ENCODE measurements around the gene ACIN1. TPM values are rescaled to one million over a fixed set of nuclear protein-coding genes. Genes with fewer than 3 reads are reported as not detected.

ACIN1 gene
- total RNA-seq, 2 donors from 2014 or later, result 314 to 367 TPM

- Histone ChIP-seq H3K9me3 (ENCODE audit: control insufficient read depth, low read length) (no peaks in the 10 kb centered on the region), H3K9ac (ENCODE audit: extremely low read depth, low read length, poor library complexity, severe bottlenecking) (no peak overlapping the region), H3K4me1 (ENCODE audit: control insufficient read depth, insufficient read depth, low read length) (peaks cover 12% of the 10 kb centered on the region), H3K36me3 (ENCODE audit: control insufficient read depth, insufficient read depth, low read length) (peaks cover 22% of the 10 kb centered on the region), H3K4me3 (ENCODE audit: low read length) (no peak overlapping the region), H3K27me3 (ENCODE audit: control insufficient read depth, insufficient read depth, low read length, poor library complexity, severe bottlenecking) (no peaks in the 10 kb centered on the region), H3K27ac (ENCODE audit: low read depth, low read length) (no peak overlapping the region)
- no peak for TF ChIP-seq CTCF (conservative IDR thresholded peaks at IDR 0.05)
- Mint-ChIP-seq H3K9me3 (no peaks in the 10 kb centered on the region), H3K4me1 (peaks cover 65% of the 10 kb centered on the region), H3K27me3 (ENCODE audit: insufficient read depth) (peaks cover 3% of the 10 kb centered on the region), H3K36me3 (ENCODE audit: low read depth) (peaks cover 22% of the 10 kb centered on the region), H3K27ac (no peak overlapping the region), H3K4me3 (no peak overlapping the region)
- WGBS, 2 experiments (ENCODE audit: insufficient coverage in 1 of 2, insufficient read length in 1 of 2), result 87 to 94% methylated on average over 7 to 10 of the region's 10 CpGs
- DNase-seq, result no peak
Measured at GRCh38 chr14:23101986-23102625, 7.2 kb upstream of the ACIN1 start.

- H3K4me1 Mint-ChIP-seq, result peaks cover 67% of the 10 kb centered on the region
- 61 to 93% methylated on average over 3 to 6 of the region's 6 CpGs for WGBS, 2 experiments (ENCODE audit: insufficient coverage in 1 of 2, insufficient read length in 1 of 2)
Measured at GRCh38 chr14:23101213-23101970, 6.5 kb upstream of the ACIN1 start.

More at GRCh38 chr14:23101213-23101970, 6.5 kb upstream of the ACIN1 start:
- Histone ChIP-seq H3K9ac (ENCODE audit: extremely low read depth, low read length, poor library complexity, severe bottlenecking) (no peak overlapping the region), H3K9me3 (ENCODE audit: control insufficient read depth, low read length) (no peaks in the 10 kb centered on the region), H3K36me3 (ENCODE audit: control insufficient read depth, insufficient read depth, low read length) (peaks cover 29% of the 10 kb centered on the region), H3K4me1 (ENCODE audit: control insufficient read depth, insufficient read depth, low read length) (peaks cover 15% of the 10 kb centered on the region), H3K4me3 (ENCODE audit: low read length) (no peak overlapping the region), H3K27ac (ENCODE audit: low read depth, low read length) (no peak overlapping the region), H3K27me3 (ENCODE audit: control insufficient read depth, insufficient read depth, low read length, poor library complexity, severe bottlenecking) (no peaks in the 10 kb centered on the region)
- Mint-ChIP-seq H3K4me3 (no peak overlapping the region), H3K9me3 (no peaks in the 10 kb centered on the region), H3K36me3 (ENCODE audit: low read depth) (peaks cover 27% of the 10 kb centered on the region), H3K27me3 (ENCODE audit: insufficient read depth) (peaks cover 3% of the 10 kb centered on the region), H3K27ac (peak overlapping the region; percentile 35)
- TF ChIP-seq CTCF (conservative IDR thresholded peaks at IDR 0.05), result no peak
- peak; percentile 78 for DNase-seq

Data from endodermal cell (in vitro differentiated cells).